ENCODE results near the gene TENM3. TPM values are rescaled to one million over a fixed set of nuclear protein-coding genes. Genes with fewer than 3 reads are reported as not detected.

TENM3 gene
- polyA plus RNA-seq, 12 donors = 15.7 to 33.0 (median 18.3) TPM; not detected in 1

GRCh38 chr4:182736207-182736606 lies 493.0 kb downstream of the TENM3 start:
- DNase-seq = no peak

- DNase-seq = no peak
Measured at GRCh38 chr4:182738283-182739047, 495.3 kb downstream of the TENM3 start.

- DNase-seq = no peak
Measured at GRCh38 chr4:182740256-182740655, 497.1 kb downstream of the TENM3 start.

GRCh38 chr4:182741054-182741453 lies 497.9 kb downstream of the TENM3 start:
- no peak for DNase-seq

GRCh38 chr4:182741914-182742313 lies 498.7 kb downstream of the TENM3 start:
- no peak for DNase-seq

- DNase-seq = no peak
Measured at GRCh38 chr4:182743815-182744214, 500.6 kb downstream of the TENM3 start.

GRCh38 chr4:182745237-182745636 lies 502.0 kb downstream of the TENM3 start:
- no peak for DNase-seq

- DNase-seq = no peak
Measured at GRCh38 chr4:182746876-182747275, 503.7 kb downstream of the TENM3 start.

- no peak for DNase-seq
Measured at GRCh38 chr4:182748283-182748682, 505.1 kb downstream of the TENM3 start.

- DNase-seq = no peak
Measured at GRCh38 chr4:182748949-182749348, 505.7 kb downstream of the TENM3 start.

- DNase-seq = no peak
Measured at GRCh38 chr4:182749667-182750167, 506.5 kb downstream of the TENM3 start.

- no peak for DNase-seq
Measured at GRCh38 chr4:182752158-182752910, 509.1 kb downstream of the TENM3 start.

GRCh38 chr4:182754895-182755294 lies 511.7 kb downstream of the TENM3 start:
- DNase-seq = no peak

- no peak for DNase-seq
Measured at GRCh38 chr4:182756161-182756690, 513.0 kb downstream of the TENM3 start.

- DNase-seq = no peak
Measured at GRCh38 chr4:182758273-182758672, 515.1 kb downstream of the TENM3 start.

- no peak for DNase-seq
Measured at GRCh38 chr4:182760551-182761043, 517.4 kb downstream of the TENM3 start.

GRCh38 chr4:182764137-182764536 lies 520.9 kb downstream of the TENM3 start:
- no peak for DNase-seq

- no peak for DNase-seq
Measured at GRCh38 chr4:182764642-182765041, 521.4 kb downstream of the TENM3 start.

- DNase-seq = peak; percentile 13
Measured at GRCh38 chr4:182765987-182766856, 523.0 kb downstream of the TENM3 start.

GRCh38 chr4:182766857-182767250 lies 523.7 kb downstream of the TENM3 start:
- DNase-seq = no peak

- no peak for DNase-seq
Measured at GRCh38 chr4:182768838-182769237, 525.6 kb downstream of the TENM3 start.
